ENCODE measurements around the gene SPPL2C.

The SPPL2C gene

DNA sequence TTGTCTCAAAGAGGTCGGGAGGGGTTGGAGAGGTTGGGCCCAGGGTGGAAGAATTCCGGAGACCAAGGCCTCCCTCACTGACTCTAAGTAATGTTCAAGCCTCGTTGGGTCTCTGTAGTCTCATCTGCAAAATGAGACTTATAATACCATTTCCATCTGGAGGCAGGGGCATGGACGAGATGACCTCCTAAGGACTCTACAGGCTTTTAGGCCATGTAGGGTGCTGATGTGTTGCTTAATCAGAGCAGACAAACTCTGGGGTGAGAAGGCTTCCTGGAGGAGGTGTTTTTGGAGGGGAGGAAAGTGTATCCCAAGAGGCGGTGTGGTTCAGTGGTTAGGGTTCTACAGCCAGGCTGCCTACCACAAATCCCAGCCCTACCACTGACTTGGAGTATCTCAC lies 3.1 kb downstream of the SPPL2C start:
- no peak overlapping the region for H3K4me3 ChIP-seq (ENCODE audit: low read depth, low read length)
- no peak for DNase-seq (ENCODE audit: low read depth)
- no peak for TF ChIP-seq CTCF (IDR thresholded peaks at IDR 0.05; ENCODE audit: low read depth, low read length, missing control alignments)
- in situ Hi-C loops (cut with HindIII; ENCODE audit: low sequenced_read_pairs): no loop called here

- H3K4me3 ChIP-seq (ENCODE audit: low read depth, low read length): no peak overlapping the region
- TF ChIP-seq CTCF (IDR thresholded peaks at IDR 0.05; ENCODE audit: low read depth, low read length, missing control alignments): no peak
- in situ Hi-C loops (cut with HindIII; ENCODE audit: low sequenced_read_pairs): no loop called here
- no peak for DNase-seq (ENCODE audit: low read depth)
Observed at GRCh38 chr17:45848405-45848804, 3.7 kb downstream of the SPPL2C start.

DNA sequence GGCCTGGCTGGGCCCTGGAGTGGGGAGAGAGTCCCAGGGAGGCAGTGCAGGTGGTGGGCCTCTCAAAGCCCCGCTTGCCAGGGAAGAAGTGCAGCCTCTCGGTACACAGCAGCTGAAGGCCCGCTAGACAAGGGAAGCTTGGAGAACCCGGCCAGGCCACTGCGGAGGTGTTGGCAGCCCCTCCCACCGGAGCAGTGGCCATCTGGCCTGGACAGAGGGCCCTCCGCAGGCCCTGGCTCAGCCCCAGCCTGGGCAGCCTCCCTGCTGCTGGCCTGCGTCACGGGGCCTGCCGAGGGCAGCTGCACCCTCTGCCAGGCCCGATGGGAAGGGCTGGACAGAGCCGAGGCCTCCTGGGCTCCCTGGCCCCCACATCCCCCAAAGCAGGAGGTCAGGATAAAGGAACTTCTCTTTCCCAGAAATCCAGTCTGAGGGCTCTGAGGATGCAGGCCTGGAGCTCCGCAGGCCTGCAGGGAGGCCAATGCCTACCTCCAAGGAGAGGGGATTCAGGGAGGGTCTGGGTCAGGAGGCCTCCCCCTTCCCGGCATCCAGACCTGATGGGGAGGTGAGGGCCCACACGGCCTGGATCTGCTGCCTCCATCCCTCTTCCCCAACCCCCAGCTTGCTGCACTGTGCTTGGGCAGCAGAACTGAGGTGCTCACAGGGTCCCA lies 4.3 kb downstream of the SPPL2C start:
- DNase-seq (ENCODE audit: low read depth): no peak
- no peak for TF ChIP-seq CTCF (IDR thresholded peaks at IDR 0.05; ENCODE audit: low read depth, low read length, missing control alignments)
- in situ Hi-C loops (cut with HindIII; ENCODE audit: low sequenced_read_pairs): no loop called here
- H3K4me3 ChIP-seq (ENCODE audit: low read depth, low read length): no peak overlapping the region

GRCh38 chr17:45849536-45849990 lies 4.9 kb downstream of the SPPL2C start:
- no peak for TF ChIP-seq CTCF (IDR thresholded peaks at IDR 0.05; ENCODE audit: low read depth, low read length, missing control alignments)
- in situ Hi-C loops (cut with HindIII; ENCODE audit: low sequenced_read_pairs): no loop called here
- DNase-seq (ENCODE audit: low read depth): no peak
- H3K4me3 ChIP-seq (ENCODE audit: low read depth, low read length): no peak overlapping the region

GRCh38 chr17:45850011-45850410 lies 5.3 kb downstream of the SPPL2C start:
- TF ChIP-seq CTCF (IDR thresholded peaks at IDR 0.05; ENCODE audit: low read depth, low read length, missing control alignments): no peak
- no peak for DNase-seq (ENCODE audit: low read depth)
- in situ Hi-C loops (cut with HindIII; ENCODE audit: low sequenced_read_pairs): loop anchor here (25.0 kb wide), 1 partner anchor 638 kb away; the partner anchor contains the start of gene FMNL1
- no peak overlapping the region for H3K4me3 ChIP-seq (ENCODE audit: low read depth, low read length)

DNA sequence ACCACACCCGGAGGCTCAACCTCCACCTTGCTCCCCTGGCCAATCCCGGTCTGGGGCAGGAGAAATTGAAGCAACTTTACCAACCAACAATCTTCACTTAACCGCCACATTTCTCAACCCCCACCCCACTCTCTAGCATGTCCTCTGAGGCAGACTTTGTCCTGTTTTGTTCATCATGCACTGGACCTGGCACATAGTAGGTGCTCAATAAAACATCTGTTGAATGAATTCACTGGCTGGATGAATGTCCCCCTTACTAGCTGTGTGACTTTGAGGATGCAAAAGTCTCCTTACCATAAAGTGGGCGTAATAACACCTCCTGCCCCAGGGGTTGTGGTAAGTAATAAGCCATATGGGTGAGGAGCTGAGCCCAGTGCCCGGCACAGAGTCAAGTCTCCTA lies 5.8 kb downstream of the SPPL2C start:
- DNase-seq (ENCODE audit: low read depth): no peak
- no peak overlapping the region for H3K4me3 ChIP-seq (ENCODE audit: low read depth, low read length)
- in situ Hi-C loops (cut with HindIII; ENCODE audit: low sequenced_read_pairs): loop anchor here (25.0 kb wide), 1 partner anchor 638 kb away; the partner anchor contains the start of gene FMNL1
- TF ChIP-seq CTCF (IDR thresholded peaks at IDR 0.05; ENCODE audit: low read depth, low read length, missing control alignments): no peak

Measured in astrocyte of the cerebellum (primary cell).